Left renal pelvis (tissue), 4 donors: ENCODE data around the gene MPL. TPM values are rescaled to one million over a fixed set of nuclear protein-coding genes. Genes with fewer than 3 reads are reported as not detected.

ENCODE experiments used
- DNase-seq, 4 donors: peaks; one replicate each; pipeline ENCODE4 v3.0.0-alpha.2; 2013; ENCODE audit warnings: low read depth in 4 of 4, low spot score in 3 of 4
- polyA plus RNA-seq, 4 donors: library from polyadenylated mRNA; unstranded; fragments of 120-200 nt; gene quantifications; one replicate each; pipeline ENCODE4 v1.2.1, GENCODE V29; 2013; ENCODE audit not compliant: insufficient read length in 4 of 4

The MPL gene
- polyA plus RNA-seq, 4 donors: 0.55 to 0.72 (median 0.62) TPM

DNA sequence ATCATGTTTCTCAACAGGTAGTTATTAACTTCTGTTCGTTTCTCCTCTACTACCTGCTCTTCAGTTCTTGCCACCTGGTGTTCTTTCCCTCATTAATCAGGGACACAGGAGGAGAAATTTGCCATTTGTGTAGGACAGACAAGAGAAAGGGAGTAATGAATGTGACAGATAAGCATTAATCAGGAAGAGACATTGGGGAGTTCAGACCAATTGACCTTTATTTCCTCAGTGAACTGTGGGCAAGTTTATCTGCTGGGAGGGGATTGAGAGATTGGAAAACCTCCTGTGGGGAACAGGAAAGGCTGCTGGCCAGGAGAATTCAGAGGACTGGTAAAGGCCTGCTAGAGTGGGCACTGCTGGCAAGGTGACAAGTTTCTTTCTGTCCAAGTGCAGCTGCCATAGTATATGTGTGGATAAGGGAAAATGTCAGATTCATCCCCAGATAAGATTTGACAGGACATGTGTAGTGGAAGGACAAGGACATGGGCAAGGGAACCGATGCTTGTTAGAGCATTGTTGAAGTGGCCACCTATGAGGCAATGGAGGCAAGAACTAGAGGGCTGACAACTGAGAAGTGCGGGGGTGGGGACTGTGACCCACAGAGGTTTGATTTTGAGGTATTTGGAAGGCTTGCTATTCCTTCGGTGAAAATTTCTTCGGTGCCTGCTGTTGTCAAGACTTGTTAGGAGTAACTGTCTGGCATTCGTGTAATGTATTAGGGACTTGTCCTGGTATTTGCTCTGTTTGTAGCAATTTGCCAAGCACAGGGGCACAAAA, 64.7 kb downstream of the MPL start:
- DNase-seq: no peak

Other genes starting within 250 kb of the MPL start
- 10 to 100 TPM; 37.9 to 77.3 (median 74.4) TPM for gene EBNA1BP2, start 165.5 kb upstream of the MPL start, polyA plus RNA-seq
- gene CFAP57, start 165.5 kb upstream of the MPL start, polyA plus RNA-seq: 1 to 10 TPM in 3 of 4 donors, under 1 TPM in 1; 0.29 to 4.1 (median 3.9) TPM
- 10 to 100 TPM in 3 of 4 donors, under 1 TPM in 1; 0.66 to 19.1 (median 13.1) TPM for gene TMEM125, start 67.8 kb upstream of the MPL start, polyA plus RNA-seq
- gene C1orf210, start 52.2 kb upstream of the MPL start, polyA plus RNA-seq: 10 to 100 TPM in 3 of 4 donors, under 1 TPM in 1; 0.72 to 27.8 (median 21.6) TPM
- gene TIE1, start 36.8 kb upstream of the MPL start, polyA plus RNA-seq: 10 to 100 TPM; 31.5 to 57.9 (median 48.6) TPM
- 10 to 100 TPM; 33.2 to 42.0 (median 35.0) TPM for gene CDC20, start 21.2 kb downstream of the MPL start, polyA plus RNA-seq
- gene ELOVL1, start 30.2 kb downstream of the MPL start, polyA plus RNA-seq: 10 to 100 TPM; 45.2 to 87.2 (median 80.5) TPM
- 10 to 100 TPM; 38.4 to 40.9 (median 40.1) TPM for gene MED8, start 52.0 kb downstream of the MPL start, polyA plus RNA-seq
- 10 to 100 TPM; 17.3 to 30.1 (median 21.7) TPM for gene SZT2, start 52.1 kb downstream of the MPL start, polyA plus RNA-seq
- gene HYI, start 116.1 kb downstream of the MPL start, polyA plus RNA-seq: 10 to 100 TPM; 32.7 to 54.1 (median 38.6) TPM
- gene PTPRF, start 193.1 kb downstream of the MPL start, polyA plus RNA-seq: 100 to 1,000 TPM; 100 to 253 (median 200) TPM